ENCODE results near the gene ARSB. TPM values are rescaled to one million over a fixed set of nuclear protein-coding genes. Genes with fewer than 3 reads are reported as not detected.

Gene ARSB
- total and polyA plus RNA-seq, 3 donors from 2014 or later, result 5.3 to 12.9 (median 11.8) TPM

- TF ChIP-seq, protein P1, sequence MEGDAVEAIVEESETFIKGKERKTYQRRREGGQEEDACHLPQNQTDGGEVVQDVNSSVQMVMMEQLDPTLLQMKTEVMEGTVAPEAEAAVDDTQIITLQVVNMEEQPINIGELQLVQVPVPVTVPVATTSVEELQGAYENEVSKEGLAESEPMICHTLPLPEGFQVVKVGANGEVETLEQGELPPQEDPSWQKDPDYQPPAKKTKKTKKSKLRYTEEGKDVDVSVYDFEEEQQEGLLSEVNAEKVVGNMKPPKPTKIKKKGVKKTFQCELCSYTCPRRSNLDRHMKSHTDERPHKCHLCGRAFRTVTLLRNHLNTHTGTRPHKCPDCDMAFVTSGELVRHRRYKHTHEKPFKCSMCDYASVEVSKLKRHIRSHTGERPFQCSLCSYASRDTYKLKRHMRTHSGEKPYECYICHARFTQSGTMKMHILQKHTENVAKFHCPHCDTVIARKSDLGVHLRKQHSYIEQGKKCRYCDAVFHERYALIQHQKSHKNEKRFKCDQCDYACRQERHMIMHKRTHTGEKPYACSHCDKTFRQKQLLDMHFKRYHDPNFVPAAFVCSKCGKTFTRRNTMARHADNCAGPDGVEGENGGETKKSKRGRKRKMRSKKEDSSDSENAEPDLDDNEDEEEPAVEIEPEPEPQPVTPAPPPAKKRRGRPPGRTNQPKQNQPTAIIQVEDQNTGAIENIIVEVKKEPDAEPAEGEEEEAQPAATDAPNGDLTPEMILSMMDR (IDR thresholded peaks at IDR 0.05), result no peak
- TF ChIP-seq POLR2A (IDR thresholded peaks at IDR 0.05), result no peak
Observed at GRCh38 chr5:78760366-78760765, 224.7 kb downstream of the ARSB start.

DNA sequence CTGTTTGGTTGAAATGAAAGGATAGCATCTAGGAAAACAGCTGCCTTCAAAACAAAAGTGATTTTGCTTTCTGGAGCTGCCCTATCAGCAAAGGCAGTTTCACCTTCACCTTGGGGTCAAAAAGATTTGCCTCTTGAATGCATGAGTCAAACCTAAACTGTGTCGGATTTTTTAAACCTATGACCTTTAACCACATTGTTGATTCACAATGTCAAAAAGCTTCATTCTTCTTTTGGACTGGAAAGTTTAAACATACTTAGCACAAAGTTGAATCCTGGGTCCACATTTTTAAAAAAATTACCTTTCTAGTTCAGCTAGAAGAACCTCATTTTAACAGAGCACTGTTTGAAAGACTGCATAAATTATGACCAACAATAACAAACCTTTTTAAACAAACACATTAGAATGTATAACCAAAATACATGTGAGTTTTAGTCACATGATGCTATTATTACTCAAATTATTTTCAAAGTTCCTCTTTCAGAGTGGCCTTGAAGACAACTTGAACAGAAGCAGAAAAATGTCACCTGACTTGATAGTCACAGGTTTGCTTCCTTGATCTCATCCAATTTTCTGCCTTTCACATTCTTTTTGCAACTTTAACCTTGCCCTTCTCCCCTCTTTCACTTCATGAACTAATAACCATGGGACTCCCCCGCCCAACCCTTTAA lies 226.8 kb downstream of the ARSB start:
- DNase-seq, result no peak
- H3K27ac ChIP-seq, result no peak overlapping the region
- no peaks in the 10 kb centered on the region for H3K36me3 ChIP-seq (ENCODE audit: low read depth, missing control alignments)
- H3K27me3 ChIP-seq, result no peaks in the 10 kb centered on the region
- TF ChIP-seq, protein P1 (IDR thresholded peaks at IDR 0.05), result no peak
- no peak for TF ChIP-seq POLR2A (IDR thresholded peaks at IDR 0.05)
- no peaks in the 10 kb centered on the region for H3K4me1 ChIP-seq
- H3K9me3 ChIP-seq, result no peaks in the 10 kb centered on the region
- H3K4me3 ChIP-seq, result no peak overlapping the region
- 62 to 70% methylated on average over 2 of the region's 2 CpGs for WGBS, 2 donors
- intact Hi-C loops (cut with DNase I; ENCODE audit: low total_unique reads), result no loop called here

More at GRCh38 chr5:78760366-78760765, 224.7 kb downstream of the ARSB start:
- DNase-seq, result no peak
- H3K4me3 ChIP-seq, result no peak overlapping the region
- H3K27me3 ChIP-seq, result no peaks in the 10 kb centered on the region
- H3K27ac ChIP-seq, result no peak overlapping the region
- no peaks in the 10 kb centered on the region for H3K4me1 ChIP-seq
- no peaks in the 10 kb centered on the region for H3K36me3 ChIP-seq (ENCODE audit: low read depth, missing control alignments)
- 92 to 93% methylated on average over 3 of the region's 3 CpGs for WGBS, 2 donors
- H3K9me3 ChIP-seq, result no peaks in the 10 kb centered on the region
- intact Hi-C loops (cut with DNase I; ENCODE audit: low total_unique reads), result no loop called here

DNA sequence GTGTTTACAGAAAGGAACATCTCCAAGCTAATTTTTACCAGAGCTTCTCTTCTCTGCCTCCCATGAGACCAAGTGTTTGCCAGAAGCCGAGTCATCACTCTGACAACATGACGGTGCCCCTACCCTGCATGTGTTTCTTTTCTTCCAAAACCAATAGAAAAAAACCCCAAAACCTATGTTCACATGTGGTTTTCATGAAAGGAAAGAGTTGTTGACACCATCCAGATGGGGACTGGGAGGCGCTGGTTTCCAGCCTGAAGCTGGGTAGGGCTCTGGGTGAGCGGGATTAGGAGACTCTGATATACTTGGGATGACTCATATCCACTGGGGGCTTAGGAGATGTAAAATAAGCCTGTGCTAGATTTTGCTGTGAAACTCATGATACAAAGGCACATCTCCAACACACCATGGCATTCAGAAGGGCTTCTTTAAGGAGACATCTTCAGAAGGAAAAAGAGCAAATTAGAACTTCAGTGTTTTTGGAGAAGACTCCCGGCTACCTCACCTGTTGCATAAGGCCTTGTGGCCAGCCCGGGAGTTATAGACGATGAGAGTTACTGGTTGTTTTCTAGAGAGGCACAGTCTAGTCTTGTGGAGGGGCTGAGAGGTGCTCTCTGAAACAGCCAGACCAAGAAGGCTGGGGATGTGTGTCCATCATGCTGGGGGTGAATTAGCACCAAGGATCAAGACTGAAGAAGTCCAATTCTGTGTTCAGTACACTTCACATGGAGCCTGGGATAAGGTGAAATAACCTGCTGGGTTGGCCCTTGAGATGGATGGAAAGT lies 227.6 kb downstream of the ARSB start:
- DNase-seq, result no peak
- intact Hi-C loops (cut with DNase I; ENCODE audit: low total_unique reads), result no loop called here
- Histone ChIP-seq H3K9me3 (no peaks in the 10 kb centered on the region), H3K27ac (no peak overlapping the region), H3K36me3 (ENCODE audit: low read depth, missing control alignments) (no peaks in the 10 kb centered on the region), H3K4me3 (no peak overlapping the region), H3K4me1 (no peaks in the 10 kb centered on the region), H3K27me3 (no peaks in the 10 kb centered on the region)
- 95 to 97% methylated on average over 7 of the region's 7 CpGs for WGBS, 2 donors
- TF ChIP-seq, protein P1 (IDR thresholded peaks at IDR 0.05), result no peak
- TF ChIP-seq POLR2A (IDR thresholded peaks at IDR 0.05), result no peak

DNA sequence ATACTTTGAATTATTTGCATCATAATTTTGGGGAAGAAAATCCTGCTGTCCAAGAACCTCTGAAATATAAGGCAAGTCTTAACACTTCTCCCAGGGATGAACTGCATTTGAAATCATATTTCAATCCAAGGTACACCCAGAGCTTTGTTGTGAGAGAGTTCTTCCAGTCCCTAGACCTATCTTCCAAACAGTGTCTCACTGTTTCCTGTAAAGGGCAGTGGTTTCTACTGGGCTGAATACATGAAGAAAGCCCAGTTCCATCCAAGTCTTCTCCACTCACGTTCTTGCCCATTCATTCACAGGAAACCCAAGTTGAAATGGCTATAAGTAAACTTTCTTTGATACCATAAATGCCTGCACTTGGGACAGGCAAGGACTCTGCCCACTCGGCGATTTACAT lies 228.3 kb downstream of the ARSB start:
- TF ChIP-seq POLR2A (IDR thresholded peaks at IDR 0.05), result no peak
- TF ChIP-seq, protein P1 (IDR thresholded peaks at IDR 0.05), result no peak
- no peak for DNase-seq
- intact Hi-C loops (cut with DNase I; ENCODE audit: low total_unique reads), result no loop called here
- H3K36me3 ChIP-seq (ENCODE audit: low read depth, missing control alignments), result no peaks in the 10 kb centered on the region
- no peaks in the 10 kb centered on the region for H3K9me3 ChIP-seq
- no peaks in the 10 kb centered on the region for H3K27me3 ChIP-seq
- no peak overlapping the region for H3K4me3 ChIP-seq
- no peaks in the 10 kb centered on the region for H3K4me1 ChIP-seq
- WGBS, 2 donors, result 81 to 93% methylated on average over 3 of the region's 3 CpGs
- H3K27ac ChIP-seq, result no peak overlapping the region
